Aorta (tissue), 5 donors: ENCODE results near the gene RPL35. TPM values are rescaled to one million over a fixed set of nuclear protein-coding genes. Genes with fewer than 3 reads are reported as not detected.
"Not testable (repeated sequence)": the region's sequence is repeated elsewhere in the genome, so short reads cannot be mapped to it uniquely, and the experiment has no call there.

Source experiments
- ATAC-seq: fragments of 200-7000 bp; cut with Tn5 transposase; one replicate; pipeline ENCODE4 v1.9.1; 2022; ENCODE audit warnings: moderate library complexity; ENCODE audit not compliant: low FRiP score
- DNase-seq, 2 donors: peaks; one replicate each; pipeline ENCODE4 v3.0.0-alpha.2; 2020
- H3K27ac ChIP-seq, 2 donors: one replicate each; pipeline ENCODE4 v1.5.1; 2013; ENCODE audit warnings: low read length in 2 of 2, mild to moderate bottlenecking in 2 of 2, moderate library complexity in 2 of 2, control low read depth in 1 of 2, inconsistent platforms in 1 of 2, low read depth in 1 of 2
- H3K27me3 ChIP-seq, 2 donors: one replicate each; pipeline ENCODE4 v1.6.1; 2013; ENCODE audit warnings: control low read depth in 1 of 2, low read length in 1 of 2, mild to moderate bottlenecking in 1 of 2, moderate library complexity in 1 of 2; ENCODE audit not compliant: insufficient read depth in 2 of 2, control insufficient read depth in 1 of 2
- H3K36me3 ChIP-seq, 2 donors: one replicate each; pipeline ENCODE4 v1.6.1; 2013; ENCODE audit warnings: control low read depth in 1 of 2, low read length in 1 of 2, mild to moderate bottlenecking in 1 of 2; ENCODE audit not compliant: insufficient read depth in 2 of 2, control insufficient read depth in 1 of 2
- H3K4me1 ChIP-seq, 2 donors: one replicate each; pipeline ENCODE4 v1.6.1; 2013; ENCODE audit warnings: low read length in 2 of 2, control low read depth in 1 of 2, mild to moderate bottlenecking in 1 of 2, moderate library complexity in 1 of 2; ENCODE audit not compliant: insufficient read depth in 2 of 2, control insufficient read depth in 1 of 2
- H3K4me3 ChIP-seq, 2 donors: one replicate each; pipeline ENCODE4 v1.5.1; 2013; ENCODE audit warnings: low read length in 2 of 2, control low read depth in 1 of 2, mild to moderate bottlenecking in 1 of 2
- H3K9me3 ChIP-seq: one replicate; pipeline ENCODE4 v1.6.1; 2013; ENCODE audit warnings: mild to moderate bottlenecking, low read length; ENCODE audit not compliant: control insufficient read depth
- WGBS, 2 donors: extraction: QIAGEN DNeasy Blood & Tissue Kit; methylation state at CpG; one replicate each; pipeline ENCODE4 v1.1.7; 2013; 5-methylcytosine and 5-hydroxymethylcytosine counted together
- intact Hi-C, 2 donors: fragments of 100-400 bp; cut with DNase I; formaldehyde crosslinking; loops; one replicate each; pipeline versions ENCODE4 v1.14.2 to v1.15.0; 2022
- polyA plus RNA-seq, 2 donors: library from polyadenylated mRNA; stranded (reverse); fragments of 200-250 nt; gene quantifications; one replicate each; pipeline ENCODE4 v1.2.3, GENCODE V29; 2013
- total RNA-seq, 2 donors: library from RNA; stranded (reverse); fragmentation: NEBNext Ultra II Directional; extraction: Animal tissue kit (Norgen Biotek cat#: 25700); gene quantifications; one replicate each; pipeline ENCODE4 v1.2.1, GENCODE V29; 2021
- donor health status: healthy with polysubstance abuse.
- donor health status: Bipolar disorder and iron deficiency.
- donor health status: DM: no; HTN: no; CAD: no.
- donor health status: DM: no; HTN: no; CAD: no.
- donor health status: DM: yes; HTN: yes; CAD: no.

Gene RPL35
- total and polyA plus RNA-seq, 4 donors: 806 to 6,282 (median 2,056) TPM

DNA sequence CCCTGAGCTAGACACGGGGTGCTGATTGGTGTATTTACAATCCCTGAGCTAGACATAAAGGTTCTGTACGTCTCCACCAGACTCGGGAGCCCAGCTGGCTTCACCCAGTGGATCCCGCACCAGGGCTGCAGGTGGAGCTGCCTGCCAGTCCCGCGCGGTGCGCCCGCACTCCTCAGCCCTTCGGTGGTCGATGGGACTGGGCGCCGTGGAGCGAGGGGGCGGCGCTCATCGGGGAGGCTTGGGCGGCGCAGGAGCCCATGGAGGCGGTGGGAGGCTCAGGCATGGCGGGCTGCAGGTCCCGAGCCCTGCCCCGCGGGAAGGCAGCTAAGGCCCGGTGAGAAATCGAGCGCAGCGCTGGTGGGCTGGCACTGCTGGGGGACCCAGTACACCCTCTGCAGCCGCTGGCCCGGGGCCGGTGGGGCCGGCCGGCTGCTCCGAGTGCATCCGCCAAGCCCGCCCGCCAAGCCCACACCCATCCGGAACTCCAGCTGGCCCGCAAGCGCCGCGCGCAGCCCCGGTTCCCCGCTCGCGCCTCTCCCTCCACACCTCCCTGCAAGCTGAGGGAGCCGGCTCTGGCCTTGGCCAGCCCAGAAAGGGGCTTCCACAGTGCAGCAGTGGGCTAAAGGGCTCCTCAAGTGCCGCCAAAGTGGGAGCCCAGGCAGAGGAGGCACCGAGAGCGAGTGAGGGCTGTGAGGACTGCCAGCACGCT is 23.0 kb downstream of the RPL35 start:
- intact Hi-C loops, H3K9me3 ChIP-seq, H3K27ac ChIP-seq, ATAC-seq, H3K4me1 ChIP-seq, H3K4me3 ChIP-seq, H3K36me3 ChIP-seq, DNase-seq, H3K27me3 ChIP-seq: not testable (repeated sequence)
- WGBS, 2 donors: 42% methylated on average over 25 to 48 of the region's 52 CpGs

DNA sequence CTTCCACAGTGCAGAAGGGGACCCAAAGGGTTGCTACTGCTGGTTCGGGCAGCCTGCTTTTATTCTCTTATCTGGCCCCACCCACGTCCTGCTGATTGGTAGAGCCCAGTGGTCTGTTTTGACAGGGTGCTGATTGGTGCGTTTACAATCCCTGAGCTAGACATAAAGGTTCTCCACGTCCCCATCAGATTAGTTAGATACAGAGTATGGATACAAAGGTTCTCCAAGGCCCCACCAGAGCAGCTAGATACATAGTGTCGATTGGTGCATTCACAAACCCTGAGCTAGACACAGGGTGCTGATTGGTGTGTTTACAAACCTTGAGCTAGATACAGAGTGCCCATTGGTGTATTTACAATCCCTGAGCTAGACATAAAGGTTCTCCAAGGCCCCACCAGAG is 23.6 kb downstream of the RPL35 start:
- H3K27me3 ChIP-seq, H3K4me3 ChIP-seq, ATAC-seq, H3K4me1 ChIP-seq, DNase-seq, intact Hi-C loops, H3K36me3 ChIP-seq, H3K9me3 ChIP-seq, H3K27ac ChIP-seq: not testable (repeated sequence)
- WGBS, 2 donors: 68 to 79% methylated on average over 5 of the region's 5 CpGs

DNA sequence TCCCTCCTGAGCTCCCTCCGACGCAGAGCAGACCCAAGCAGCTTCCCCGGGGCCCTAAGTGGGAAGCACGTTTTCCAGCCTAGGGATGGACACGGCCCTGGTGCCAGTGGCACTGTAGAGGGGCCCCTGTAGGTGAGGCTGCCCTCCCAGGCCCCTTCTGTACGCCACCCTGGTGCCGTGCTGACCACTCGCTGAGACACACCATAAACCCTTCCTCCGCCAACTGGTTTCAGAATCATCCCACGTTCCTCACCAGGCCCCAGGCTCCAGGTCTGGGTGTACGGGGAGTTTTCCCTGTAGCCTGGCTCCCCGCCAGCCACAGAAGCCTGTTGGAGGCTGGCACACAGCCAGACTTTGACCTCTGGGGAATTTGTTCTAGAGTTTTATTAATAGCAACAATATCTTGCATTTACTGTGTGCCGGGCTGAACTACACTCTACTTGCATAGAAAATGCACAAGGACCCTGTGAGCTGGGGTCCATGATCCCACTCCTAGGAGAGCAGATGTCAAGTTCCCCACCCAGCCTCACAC is 26.7 kb downstream of the RPL35 start:
- Histone ChIP-seq H3K36me3 (no peaks in the 10 kb centered on the region), H3K27me3 (no peaks in the 10 kb centered on the region), H3K9me3 (no peaks in the 10 kb centered on the region), H3K27ac (no peak overlapping the region), H3K4me3 (no peak overlapping the region), H3K4me1 (no peaks in the 10 kb centered on the region)
- intact Hi-C loops: no loop called here
- WGBS, 2 donors: 28 to 29% methylated on average over 13 of the region's 13 CpGs
- ATAC-seq (no peak), DNase-seq (no peak)

DNA sequence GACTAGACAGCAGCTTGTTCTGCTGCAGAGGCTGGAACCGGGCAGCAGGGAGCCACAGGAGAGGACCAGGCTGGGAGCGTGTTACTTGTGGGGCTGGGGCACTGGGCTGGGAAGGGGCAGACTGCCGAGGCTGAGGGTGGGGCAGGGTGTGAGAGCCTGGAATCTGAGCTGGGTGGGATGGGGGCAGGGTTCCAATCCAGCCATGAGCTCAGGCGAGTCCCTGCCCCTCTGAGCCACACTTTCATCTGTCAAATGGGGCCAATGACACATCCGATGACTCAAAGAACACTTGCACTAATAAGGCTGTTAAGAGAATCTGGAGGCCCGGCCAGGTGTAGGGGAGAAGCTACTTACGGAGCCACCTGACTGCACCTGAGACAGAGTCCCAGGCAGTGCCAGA is 27.2 kb downstream of the RPL35 start:
- 72 to 73% methylated on average over 7 of the region's 7 CpGs for WGBS, 2 donors
- Histone ChIP-seq H3K27me3 (no peaks in the 10 kb centered on the region), H3K9me3 (no peaks in the 10 kb centered on the region), H3K36me3 (no peaks in the 10 kb centered on the region), H3K27ac (no peak overlapping the region), H3K4me1 (no peaks in the 10 kb centered on the region), H3K4me3 (no peak overlapping the region)
- ATAC-seq: no peak
- DNase-seq: no peak
- intact Hi-C loops: no loop called here

DNA sequence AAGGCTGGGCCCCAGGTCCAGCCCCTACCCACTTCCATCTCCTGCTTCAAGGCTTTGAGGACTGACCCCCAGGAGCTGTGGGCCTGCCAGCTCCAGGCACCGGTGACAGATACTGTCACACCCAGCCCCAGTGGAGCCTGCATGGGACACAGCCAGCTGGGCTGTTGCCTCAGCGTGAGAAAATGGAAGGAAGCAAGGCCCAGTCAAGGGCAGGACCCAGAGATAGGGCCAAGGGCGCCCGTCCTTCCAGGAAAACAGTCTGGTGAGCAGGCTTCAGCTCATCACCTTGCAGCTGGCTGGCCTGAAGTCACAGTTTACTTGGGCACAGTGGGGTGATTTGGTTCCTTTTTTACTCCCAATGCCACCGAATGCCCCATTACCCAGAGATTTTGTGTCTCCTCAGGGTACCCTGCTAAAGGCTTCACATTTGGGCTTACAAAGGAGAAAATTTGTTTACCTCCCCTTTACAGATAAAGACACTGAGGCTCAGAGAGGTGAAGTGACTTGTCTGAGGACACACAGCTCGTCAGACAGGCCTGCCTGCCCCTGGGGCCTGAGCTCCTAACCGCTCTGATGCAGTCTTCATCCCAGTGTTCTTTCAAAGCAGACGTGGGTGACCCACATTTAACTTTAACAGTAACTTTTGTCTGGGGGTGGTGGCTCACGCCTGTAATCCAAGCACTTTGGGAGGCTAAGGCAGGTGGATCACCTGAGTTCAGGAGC is 30.0 kb downstream of the RPL35 start:
- Histone ChIP-seq H3K4me1 (no peaks in the 10 kb centered on the region), H3K27me3 (no peaks in the 10 kb centered on the region), H3K36me3 (no peaks in the 10 kb centered on the region), H3K9me3 (no peaks in the 10 kb centered on the region), H3K27ac (no peak overlapping the region), H3K4me3 (no peak overlapping the region)
- intact Hi-C loops: no loop called here
- 88 to 90% methylated on average over 9 of the region's 9 CpGs for WGBS, 2 donors
- ATAC-seq: peak; percentile 61
- DNase-seq: no peak

DNA sequence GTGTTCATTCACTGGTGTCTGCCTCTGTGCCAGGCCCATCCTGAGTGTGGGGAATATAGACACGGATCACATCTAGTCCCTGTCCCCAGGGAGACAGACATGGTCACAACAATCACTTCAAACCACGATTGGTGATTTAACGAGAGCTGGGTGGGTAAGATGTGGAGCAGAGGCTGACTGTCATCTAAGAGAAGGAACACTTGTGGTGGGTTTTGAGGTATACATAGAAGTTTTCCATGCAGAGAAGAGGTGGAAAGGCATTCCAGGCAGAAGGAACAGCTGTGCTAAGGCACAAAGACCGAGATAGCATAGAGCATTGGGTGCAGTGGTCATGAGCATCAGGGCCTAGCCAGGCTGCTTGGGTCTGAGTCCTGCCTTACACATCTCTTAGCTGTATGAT is 31.2 kb downstream of the RPL35 start:
- intact Hi-C loops: no loop called here
- no peak for ATAC-seq
- no peaks in the 10 kb centered on the region for H3K27me3 ChIP-seq
- 72% methylated on average over 4 of the region's 4 CpGs for WGBS, 2 donors
- H3K36me3 ChIP-seq: no peaks in the 10 kb centered on the region
- no peak overlapping the region for H3K27ac ChIP-seq
- H3K4me3 ChIP-seq: no peak overlapping the region
- no peaks in the 10 kb centered on the region for H3K9me3 ChIP-seq
- no peak for DNase-seq
- no peaks in the 10 kb centered on the region for H3K4me1 ChIP-seq

DNA sequence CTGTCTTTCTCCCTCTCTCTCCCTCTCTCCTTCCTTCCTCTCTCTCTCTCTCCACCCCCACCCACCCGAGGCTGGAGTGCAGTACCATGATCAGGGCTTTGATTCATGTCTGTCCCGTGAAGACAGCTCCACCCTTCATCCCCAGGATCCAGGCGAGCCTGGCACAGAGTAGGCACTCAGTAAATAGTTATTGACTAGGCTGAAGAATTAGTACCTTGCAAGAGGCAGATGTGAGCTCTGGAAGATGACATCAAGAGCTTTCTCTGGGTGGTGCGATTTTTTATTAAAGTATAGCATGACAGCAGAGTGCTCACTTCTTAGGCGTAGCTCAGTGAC is 32.5 kb downstream of the RPL35 start:
- DNase-seq: no peak

DNA sequence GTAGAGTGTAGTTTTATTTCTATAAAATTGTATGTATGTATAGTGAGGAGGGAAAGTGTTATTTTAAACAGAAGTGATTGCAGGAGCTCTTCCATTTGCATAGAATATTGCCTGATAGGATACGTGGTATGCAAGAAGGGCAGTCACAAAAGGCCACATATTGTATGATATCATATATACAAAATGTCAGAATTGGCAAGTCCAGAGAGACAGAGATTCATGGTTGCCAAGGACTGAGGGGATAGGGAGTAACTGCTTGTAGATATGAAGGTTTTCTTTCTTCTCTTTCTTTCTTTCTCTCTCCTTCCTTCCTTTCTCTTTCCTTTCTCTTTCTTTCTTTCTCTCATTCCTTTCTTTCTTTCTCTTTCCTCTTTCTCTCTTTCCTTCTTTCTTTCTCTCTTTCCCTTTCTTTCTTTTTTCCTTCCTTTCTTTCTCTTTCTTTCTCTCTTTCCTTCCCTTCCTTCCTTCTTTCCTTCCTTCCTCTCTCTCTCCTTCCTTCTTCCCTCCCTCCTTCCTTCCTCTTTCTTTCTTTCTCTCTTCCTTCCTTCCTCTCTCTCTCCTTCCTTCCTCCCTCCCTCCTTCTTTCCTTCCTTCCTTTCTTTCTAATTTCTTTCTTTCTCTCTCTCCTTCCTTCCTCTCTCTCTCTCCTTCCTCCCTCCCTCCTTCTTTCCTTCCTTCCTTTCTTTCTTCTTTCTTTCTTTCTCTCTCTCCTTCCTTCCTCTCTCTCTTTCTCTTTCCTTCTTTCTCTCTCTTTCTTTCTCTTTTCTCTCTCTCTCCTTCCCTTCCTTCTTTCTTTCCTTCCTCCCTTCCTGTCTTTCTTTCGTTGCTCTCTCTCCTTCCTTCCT is 33.0 kb downstream of the RPL35 start:
- Histone ChIP-seq H3K27me3 (no peaks in the 10 kb centered on the region), H3K36me3 (no peaks in the 10 kb centered on the region), H3K27ac (no peak overlapping the region), H3K4me3 (no peak overlapping the region), H3K4me1 (no peaks in the 10 kb centered on the region), H3K9me3 (no peaks in the 10 kb centered on the region)
- DNase-seq (no peak), ATAC-seq (no peak)
- intact Hi-C loops: no loop called here
- 24 to 25% methylated on average over 2 of the region's 2 CpGs for WGBS, 2 donors

More for the DNA sequence above, 32.5 kb downstream of the RPL35 start:
- WGBS, 2 donors: 27 to 33% methylated on average over 5 of the region's 5 CpGs
- Histone ChIP-seq H3K4me1 (no peaks in the 10 kb centered on the region), H3K36me3 (no peaks in the 10 kb centered on the region), H3K4me3 (no peak overlapping the region), H3K27me3 (no peaks in the 10 kb centered on the region), H3K27ac (no peak overlapping the region), H3K9me3 (no peaks in the 10 kb centered on the region)
- ATAC-seq: no peak
- intact Hi-C loops: no loop called here
